NCI-H2081 (cell line): ENCODE data around the gene USP54.
"Not testable (repeated sequence)": the region's sequence is repeated elsewhere in the genome, so short reads cannot be mapped to it uniquely, and the experiment has no call there.

Experiments
- DNase-seq, 2 experiments: peaks; one replicate each; lab custom pipeline; 2025; lab: John Stamatoyannopoulos, UW

USP54 gene

GRCh38 chr10:73590881-73591799, at the start of gene USP54:
USP54 (minus strand) TSS chr10:73591342; CDS start chr10:73575658, 15,684 bp downstream.
- no peak for DNase-seq

DNA sequence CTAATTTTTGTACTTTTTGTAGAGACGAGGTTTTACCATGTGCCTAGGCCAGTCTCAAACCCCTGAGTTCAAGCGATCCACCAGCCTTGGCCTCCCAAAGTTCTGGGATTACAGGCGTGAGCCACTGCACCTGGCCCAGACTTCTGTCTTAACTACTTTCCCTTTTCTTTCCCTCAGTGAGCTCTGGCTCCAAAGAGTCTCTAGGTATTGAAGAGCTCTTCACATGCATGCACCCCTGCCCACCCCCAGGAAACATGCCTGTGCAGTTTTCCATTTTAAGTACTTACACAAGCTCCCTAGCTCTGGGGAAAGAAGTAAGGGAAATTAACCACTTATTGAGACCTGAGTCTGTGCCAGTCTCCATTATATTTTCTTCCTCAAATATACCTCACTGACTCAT, 48.1 kb upstream of the USP54 start:
- DNase-seq: no peak

DNA sequence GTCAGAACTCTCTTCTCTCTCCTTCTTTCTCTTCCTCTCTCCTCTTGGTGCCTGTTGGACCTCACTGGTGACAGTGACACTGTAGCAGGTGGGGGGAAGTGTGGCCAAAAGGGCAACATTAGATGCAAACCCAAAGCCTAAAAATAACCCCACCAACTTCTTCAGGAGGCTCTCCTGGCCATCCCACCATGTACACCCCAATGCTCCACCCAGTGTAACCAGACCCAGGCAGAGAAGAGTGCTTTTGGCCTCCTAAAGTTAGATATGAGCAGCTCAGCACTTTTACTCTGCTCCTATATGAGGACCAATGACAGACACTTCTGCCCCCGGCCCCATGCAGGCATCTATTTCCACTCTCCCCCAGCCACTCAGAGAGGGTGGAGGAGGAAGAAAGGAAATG, 44.6 kb upstream of the USP54 start:
- DNase-seq: no peak

GRCh38 chr10:73634421-73634820, 43.3 kb upstream of the USP54 start:
- no peak for DNase-seq

DNA sequence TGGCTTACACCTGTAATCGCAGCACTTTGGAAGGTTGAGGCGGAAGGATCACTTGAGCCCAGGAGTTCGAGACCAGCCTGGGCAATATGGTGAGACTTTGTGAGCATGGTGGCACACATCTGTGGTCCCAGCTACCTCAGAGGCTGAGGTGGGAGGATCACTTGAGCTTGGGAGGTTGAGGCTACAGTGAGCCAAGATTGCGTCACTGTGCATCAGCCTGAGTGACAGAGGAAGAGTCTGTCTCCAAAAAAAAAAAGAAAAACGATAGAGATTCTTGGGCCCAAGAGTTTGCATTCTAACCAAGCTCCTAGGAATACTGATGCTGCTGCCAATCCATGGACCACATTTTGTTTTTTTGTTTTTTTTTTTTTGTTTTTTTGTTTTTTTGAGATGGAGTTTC, 38.0 kb upstream of the USP54 start:
- no peak for DNase-seq

GRCh38 chr10:73628405-73628804, 37.3 kb upstream of the USP54 start:
- DNase-seq: no peak

- DNase-seq: no peak
Measured at GRCh38 chr10:73627300-73627699, 36.2 kb upstream of the USP54 start.

GRCh38 chr10:73625884-73626752, 35.0 kb upstream of the USP54 start:
- DNase-seq: peak; percentile 90 to 95

DNA sequence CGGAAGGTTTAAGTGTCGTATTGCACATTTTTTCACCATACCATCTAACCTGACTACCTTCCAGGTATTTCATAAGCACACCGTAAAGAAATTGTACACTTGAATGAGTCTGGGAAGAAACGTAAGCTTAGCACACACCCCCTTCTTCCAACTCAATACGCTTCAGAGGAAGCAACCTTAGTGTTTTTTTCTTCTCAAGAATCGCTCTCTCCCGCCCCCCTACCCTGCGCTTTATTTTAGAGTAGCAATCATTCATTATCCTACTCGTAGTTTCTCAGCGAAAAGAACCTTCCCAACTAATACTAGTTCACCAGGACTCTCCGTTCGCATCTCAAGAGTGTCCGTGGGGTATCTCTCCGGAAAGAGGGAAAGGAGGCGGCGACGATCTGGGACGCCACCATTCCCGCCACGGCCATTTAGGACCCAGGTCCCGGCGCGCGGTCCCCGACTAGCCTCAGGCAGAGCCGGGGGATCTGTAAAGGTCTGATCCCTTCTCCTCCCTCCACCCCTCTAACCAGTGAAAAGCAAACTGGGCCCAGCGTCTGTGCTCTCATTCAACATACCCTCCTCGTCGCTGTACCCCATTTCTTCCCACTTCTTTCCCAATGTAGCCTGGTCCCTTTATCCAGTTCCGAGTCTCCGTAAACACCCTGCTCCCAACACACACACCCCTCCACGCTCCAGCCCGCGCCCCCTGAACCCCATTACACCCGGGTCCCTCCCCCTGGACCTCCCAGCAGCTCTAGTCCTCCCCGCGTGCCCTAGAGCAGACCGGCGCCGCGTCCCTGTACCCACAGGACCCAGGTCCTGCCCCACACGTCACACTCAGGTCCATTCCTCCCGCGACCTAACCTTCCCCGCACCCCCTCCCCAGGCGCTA, 34.1 kb upstream of the USP54 start:
- DNase-seq: peak in 1 of 2 experiments; percentile 3

DNA sequence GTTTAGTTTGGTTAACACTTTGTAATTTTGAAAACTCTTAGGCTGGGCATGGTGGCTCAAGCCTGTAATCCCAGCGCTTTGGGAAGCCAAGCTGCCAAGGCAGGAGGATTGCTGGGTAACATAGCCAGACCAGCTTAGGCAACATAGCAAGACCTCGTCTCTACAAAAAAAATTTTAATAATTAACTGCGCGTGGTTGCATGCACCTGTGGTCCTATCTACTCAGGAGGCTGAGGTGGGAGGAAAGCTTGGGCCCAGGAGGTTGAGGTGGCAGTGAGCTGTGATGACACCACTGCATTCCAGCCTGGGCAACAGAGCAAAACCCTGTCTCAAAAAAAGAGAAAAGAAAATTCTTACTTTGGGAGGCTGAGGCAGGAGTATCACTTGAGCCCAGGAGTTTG, 31.9 kb upstream of the USP54 start:
- no peak for DNase-seq

GRCh38 chr10:73620974-73621373, 29.8 kb upstream of the USP54 start:
- DNase-seq: not testable (repeated sequence)

DNA sequence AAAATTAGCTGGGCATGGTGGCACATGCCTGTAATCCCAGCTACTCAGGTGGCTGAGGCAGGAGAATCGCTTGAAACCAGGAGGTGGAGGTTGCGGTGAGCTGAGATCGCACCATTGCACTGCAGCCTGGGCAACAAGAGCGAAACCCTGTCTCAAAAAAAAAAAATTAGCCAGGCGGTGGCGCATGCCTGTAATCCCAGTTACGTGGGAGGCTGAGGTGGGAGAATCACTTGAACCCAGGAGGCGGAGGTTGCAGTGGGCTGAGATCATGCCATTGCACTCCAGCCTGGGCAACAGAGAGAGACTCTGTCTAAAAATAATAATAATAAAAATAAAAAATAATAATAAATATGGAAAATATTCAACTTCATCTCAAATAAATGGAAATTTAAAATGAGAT, 26.0 kb upstream of the USP54 start:
- DNase-seq: not testable (repeated sequence)

DNA sequence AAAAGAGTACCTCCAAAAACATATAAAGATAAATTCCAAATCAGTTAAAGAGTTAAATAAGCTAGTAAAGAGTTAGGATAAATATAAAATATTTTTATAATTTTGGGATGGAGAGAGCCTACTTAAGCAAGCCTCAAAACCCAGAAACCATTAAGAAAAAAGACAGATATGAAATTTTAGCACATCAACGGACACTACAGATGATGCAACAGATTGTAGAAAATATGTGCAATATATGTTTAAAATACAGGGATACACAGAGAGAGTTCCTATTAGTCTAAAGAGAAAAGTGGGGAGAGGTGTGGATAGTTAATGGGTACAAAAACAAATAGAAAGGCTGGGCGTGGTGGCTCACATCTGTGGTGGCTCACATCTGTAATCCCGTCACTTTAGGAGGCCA, 23.6 kb upstream of the USP54 start:
- no peak for DNase-seq

DNA sequence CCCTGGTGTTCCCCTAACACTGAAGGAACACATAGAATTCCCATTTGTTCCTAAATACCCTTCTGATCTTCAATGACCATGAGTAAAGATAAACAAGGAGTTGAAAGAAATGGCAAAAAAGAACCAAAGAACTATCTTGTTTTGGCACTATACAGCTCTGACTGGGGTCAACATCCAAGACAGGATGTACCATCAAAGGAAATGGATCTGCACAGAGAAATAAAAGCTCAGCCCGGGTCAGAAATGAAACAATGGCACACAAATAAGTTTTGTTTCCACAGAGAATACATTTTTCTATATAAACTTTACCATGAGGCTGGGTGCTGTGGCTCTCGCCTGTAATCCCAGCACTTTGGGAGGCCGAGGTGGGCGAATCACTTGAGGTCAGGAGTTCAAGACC, 18.0 kb upstream of the USP54 start:
- no peak for DNase-seq

DNA sequence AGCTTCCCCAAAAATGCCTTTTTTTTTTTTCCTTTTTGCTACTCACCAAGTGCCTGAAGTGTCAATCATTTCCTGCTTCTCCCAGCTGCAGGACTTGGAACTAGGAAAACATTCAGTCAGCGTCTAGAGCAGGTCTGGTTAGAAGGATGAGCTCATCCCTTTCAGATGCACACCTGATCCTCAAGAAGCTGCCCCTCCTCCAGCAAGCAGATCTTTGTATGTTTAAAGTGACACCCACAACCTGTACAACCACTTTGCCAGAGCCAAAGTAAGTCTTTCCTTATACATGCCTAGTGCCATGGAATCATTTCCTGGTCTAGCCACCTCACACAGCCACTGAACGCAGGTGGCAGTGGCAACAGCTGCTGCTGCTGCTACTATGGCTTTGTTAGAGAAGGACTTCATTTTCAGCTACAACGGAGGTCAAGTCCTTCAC, 10.4 kb upstream of the USP54 start:
- peak in 1 of 2 experiments; percentile 33 for DNase-seq

GRCh38 chr10:73597346-73597745, 6.2 kb upstream of the USP54 start:
- no peak for DNase-seq

- no peak for DNase-seq
Measured at GRCh38 chr10:73593812-73594211, 2.7 kb upstream of the USP54 start.

DNA sequence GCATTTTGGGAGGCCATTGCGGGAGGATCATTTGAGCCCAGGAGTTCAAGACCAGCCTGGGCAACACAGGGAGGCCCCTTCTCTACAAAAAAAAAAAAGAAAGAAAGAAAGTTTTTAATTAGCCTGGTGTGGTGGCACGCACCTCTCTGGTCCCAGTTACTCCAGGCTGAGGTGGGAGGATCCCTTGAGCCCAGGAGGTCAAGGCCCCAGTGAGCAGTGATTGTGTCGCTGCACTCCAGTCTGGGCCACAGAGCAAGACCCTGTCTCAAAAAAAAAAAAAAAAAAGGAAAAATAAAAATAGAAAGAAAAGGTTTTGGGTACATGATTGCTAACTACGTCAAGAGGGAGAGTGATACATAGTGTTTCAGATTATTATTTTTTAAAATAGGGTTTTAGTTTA, 2.0 kb upstream of the USP54 start:
- no peak for DNase-seq

GRCh38 chr10:73591935-73592699, 975 bp upstream of the USP54 start:
- DNase-seq: peak in 1 of 2 experiments; percentile 38

GRCh38 chr10:73589563-73590126, 1.5 kb downstream of the USP54 start:
- DNase-seq: no peak

- DNase-seq: no peak
Measured at GRCh38 chr10:73588656-73589055, 2.5 kb downstream of the USP54 start.
